GM19455 (cell line): ENCODE measurements around the gene TPM1.

ENCODE experiments used
- ATAC-seq: cut with Tn5 transposase; IDR thresholded peaks from one replicate; pipeline ENCODE4 v1.9.1; 2021; ENCODE audit not compliant: unreplicated experiment

Gene TPM1

GRCh38 chr15:63073497-63074172 is 31.1 kb downstream of the TPM1 start:
- no peak for ATAC-seq

GRCh38 chr15:63075015-63075983 is 32.8 kb downstream of the TPM1 start:
- ATAC-seq: no peak

GRCh38 chr15:63075984-63076713 is 33.6 kb downstream of the TPM1 start:
- ATAC-seq: no peak

GRCh38 chr15:63076714-63077046 is 34.1 kb downstream of the TPM1 start:
- ATAC-seq: no peak

GRCh38 chr15:63077952-63078351 is 35.4 kb downstream of the TPM1 start:
- ATAC-seq: no peak

- no peak for ATAC-seq
Measured at GRCh38 chr15:63079947-63080626, 37.5 kb downstream of the TPM1 start.

GRCh38 chr15:63080634-63081250 is 38.2 kb downstream of the TPM1 start:
- no peak for ATAC-seq

GRCh38 chr15:63082366-63082765 is 39.8 kb downstream of the TPM1 start:
- ATAC-seq: no peak

GRCh38 chr15:63083044-63083443 is 40.5 kb downstream of the TPM1 start:
- no peak for ATAC-seq

- ATAC-seq: no peak
Measured at GRCh38 chr15:63083541-63083940, 41.0 kb downstream of the TPM1 start.

GRCh38 chr15:63084806-63085205 is 42.3 kb downstream of the TPM1 start:
- no peak for ATAC-seq

- ATAC-seq: no peak
Measured at GRCh38 chr15:63085289-63085688, 42.7 kb downstream of the TPM1 start.

GRCh38 chr15:63086271-63086670 is 43.7 kb downstream of the TPM1 start:
- ATAC-seq: no peak

GRCh38 chr15:63086947-63087346 is 44.4 kb downstream of the TPM1 start:
- no peak for ATAC-seq

GRCh38 chr15:63088533-63089245 is 46.1 kb downstream of the TPM1 start:
- ATAC-seq: no peak

GRCh38 chr15:63089260-63090043 is 46.9 kb downstream of the TPM1 start:
- no peak for ATAC-seq

GRCh38 chr15:63090472-63090871 is 47.9 kb downstream of the TPM1 start:
- ATAC-seq: no peak

- ATAC-seq: no peak
Measured at GRCh38 chr15:63090887-63091286, 48.3 kb downstream of the TPM1 start.
